ENCODE results near the gene CD226. TPM values are rescaled to one million over a fixed set of nuclear protein-coding genes. Genes with fewer than 3 reads are reported as not detected.
"Not testable (repeated sequence)": the region's sequence is repeated elsewhere in the genome, so short reads cannot be mapped to it uniquely, and the experiment has no call there.

Gene CD226
- total RNA-seq, 6 donors from 2014 or later = 3.3 to 26.5 (median 5.5) TPM

DNA sequence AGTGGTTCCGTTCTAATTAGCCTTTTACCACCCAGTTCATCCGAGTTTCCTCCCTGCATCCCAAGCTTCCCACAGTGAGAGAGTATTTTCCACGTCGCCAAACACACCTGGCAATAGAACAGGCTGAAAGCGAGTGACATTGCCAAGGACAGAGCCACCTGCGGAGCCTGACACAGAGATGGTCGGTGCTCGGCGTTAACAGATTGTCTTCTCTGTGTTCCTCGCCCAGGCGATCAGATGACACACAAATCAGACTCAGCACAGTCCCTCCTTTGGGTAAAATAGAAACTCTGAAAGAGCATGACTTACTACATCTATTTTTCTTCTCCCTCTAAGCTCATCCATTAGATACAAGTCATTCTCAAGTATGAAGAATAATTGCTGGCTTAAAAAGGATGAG is 107.7 kb downstream of the CD226 start:
- no peak for TF ChIP-seq POLR2AphosphoS5 (IDR thresholded peaks at IDR 0.05)
- no peak for TF ChIP-seq POLR2A (IDR thresholded peaks at IDR 0.05)
- TF ChIP-seq CTCF (IDR thresholded peaks at IDR 0.05) = no peak
- TF ChIP-seq EP300 (IDR thresholded peaks at IDR 0.05) = no peak
- H3K27me3 ChIP-seq = no peaks in the 10 kb centered on the region
- H3K27ac ChIP-seq = no peak overlapping the region
- ATAC-seq (ENCODE audit: low FRiP score in 2 of 2) = peak in 1 of 2 donors; percentile 12
- no peaks in the 10 kb centered on the region for H3K9me3 ChIP-seq
- H3K4me3 ChIP-seq = no peak overlapping the region
- no peaks in the 10 kb centered on the region for H3K36me3 ChIP-seq
- 93% methylated on average over 11 of the region's 11 CpGs for WGBS, 2 donors
- H3K4me1 ChIP-seq = no peaks in the 10 kb centered on the region
- no peak for DNase-seq

DNA sequence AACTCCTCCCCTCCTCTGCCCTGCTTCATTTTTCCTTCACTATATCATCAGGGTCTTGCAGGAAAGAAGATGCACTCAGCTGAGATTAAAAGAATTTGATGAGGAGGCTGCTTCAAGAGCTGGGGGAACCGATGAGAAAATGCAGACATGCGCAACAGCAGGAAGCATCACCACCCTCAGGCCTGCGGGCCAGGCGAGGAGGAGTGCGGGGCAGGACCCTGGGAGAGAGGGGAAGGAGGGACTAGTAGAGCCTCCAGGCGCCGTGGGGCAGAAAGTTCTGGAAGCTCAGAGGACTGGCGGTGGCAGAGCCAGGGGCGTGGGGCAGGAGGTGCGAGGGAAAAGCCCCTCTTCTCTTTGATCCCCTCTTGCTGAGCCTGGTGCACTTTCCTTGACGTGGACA is 108.2 kb downstream of the CD226 start:
- no peaks in the 10 kb centered on the region for H3K36me3 ChIP-seq
- no peak for TF ChIP-seq CTCF (IDR thresholded peaks at IDR 0.05)
- no peak for TF ChIP-seq POLR2AphosphoS5 (IDR thresholded peaks at IDR 0.05)
- no peak for TF ChIP-seq EP300 (IDR thresholded peaks at IDR 0.05)
- no peak for TF ChIP-seq POLR2A (IDR thresholded peaks at IDR 0.05)
- no peaks in the 10 kb centered on the region for H3K4me1 ChIP-seq
- no peak overlapping the region for H3K27ac ChIP-seq
- H3K27me3 ChIP-seq = no peaks in the 10 kb centered on the region
- WGBS, 2 donors = 95 to 98% methylated on average over 11 of the region's 11 CpGs
- DNase-seq (peak in 1 of 2 donors; percentile 62), ATAC-seq (ENCODE audit: low FRiP score in 2 of 2) (peak in 1 of 2 donors; percentile 58)
- H3K9me3 ChIP-seq = no peaks in the 10 kb centered on the region
- H3K4me3 ChIP-seq = no peak overlapping the region

DNA sequence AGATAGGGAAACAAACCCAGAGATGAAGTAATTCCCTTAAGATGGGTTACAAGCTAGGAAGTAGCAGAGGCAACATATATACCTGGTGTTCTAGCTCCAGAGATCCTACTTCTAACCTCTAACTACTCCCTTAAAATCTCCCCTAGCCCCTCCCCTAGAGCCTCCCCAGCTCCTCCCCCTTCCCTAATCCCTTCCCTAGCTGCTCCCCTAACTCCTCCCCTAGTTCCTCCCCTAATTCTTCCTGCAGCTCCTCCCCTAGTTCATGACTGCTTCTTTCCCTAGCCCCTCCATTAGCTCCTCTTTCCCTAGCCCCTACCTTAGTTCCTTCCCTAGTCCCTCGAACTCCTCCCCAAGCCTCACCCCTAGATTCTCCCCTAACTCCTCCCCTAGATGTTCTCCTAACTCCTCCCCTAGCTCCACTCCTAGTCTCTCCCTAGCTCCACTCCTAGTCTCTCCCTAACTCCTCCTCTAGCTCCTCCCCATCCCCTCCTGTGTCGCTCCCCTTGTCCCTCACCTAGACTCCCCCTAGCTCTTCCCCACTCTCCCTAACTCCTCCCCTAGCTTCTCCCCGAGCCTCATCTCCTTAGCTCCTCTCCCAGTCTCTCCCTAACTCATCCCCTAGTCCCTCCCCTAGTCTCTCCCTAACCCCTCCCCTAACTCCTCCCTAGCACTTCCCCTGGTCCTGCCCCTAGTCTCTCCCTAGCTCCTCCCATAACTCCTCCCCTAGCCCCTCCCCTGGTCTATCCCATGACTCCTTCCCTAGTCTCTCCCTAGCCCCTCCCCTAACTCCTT is 108.9 kb downstream of the CD226 start:
- ATAC-seq (ENCODE audit: low FRiP score in 2 of 2) = peak in 1 of 2 donors; percentile 20

DNA sequence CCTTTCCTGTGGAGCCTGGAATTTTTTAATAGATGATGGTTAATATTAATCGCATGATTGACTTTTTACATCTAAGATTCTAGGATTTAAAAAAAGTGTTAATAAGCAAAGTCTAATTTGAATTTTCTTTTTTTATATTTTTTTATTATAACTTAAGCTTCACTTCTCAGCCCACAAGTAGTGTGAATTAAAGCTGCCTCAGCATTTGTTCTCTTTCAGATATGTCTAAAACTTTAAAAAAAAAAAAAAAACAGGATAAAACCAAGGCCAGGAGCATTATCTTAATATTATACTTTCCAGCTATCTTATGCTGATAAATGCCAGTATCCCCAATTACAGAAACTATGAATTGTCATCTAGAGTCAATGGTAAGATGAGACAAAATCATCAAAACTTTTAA is 109.7 kb downstream of the CD226 start:
- ATAC-seq (ENCODE audit: low FRiP score in 2 of 2) (no peak), DNase-seq (no peak)
- Histone ChIP-seq H3K4me1 (no peaks in the 10 kb centered on the region), H3K27me3 (no peaks in the 10 kb centered on the region), H3K36me3 (no peaks in the 10 kb centered on the region), H3K27ac (no peak overlapping the region), H3K4me3 (no peak overlapping the region), H3K9me3 (no peaks in the 10 kb centered on the region)
- WGBS, 2 donors = 92 to 98% methylated on average over 1 of the region's 1 CpG
- TF ChIP-seq CTCF (IDR thresholded peaks at IDR 0.05) (no peak), POLR2AphosphoS5 (IDR thresholded peaks at IDR 0.05) (no peak), POLR2A (IDR thresholded peaks at IDR 0.05) (no peak), EP300 (IDR thresholded peaks at IDR 0.05) (no peak)

More for the DNA sequence above, 108.9 kb downstream of the CD226 start:
- no peak for TF ChIP-seq POLR2A (IDR thresholded peaks at IDR 0.05)
- no peak for TF ChIP-seq POLR2AphosphoS5 (IDR thresholded peaks at IDR 0.05)
- TF ChIP-seq EP300 (IDR thresholded peaks at IDR 0.05) = no peak
- no peak for TF ChIP-seq CTCF (IDR thresholded peaks at IDR 0.05)
- no peak for DNase-seq
- Histone ChIP-seq H3K4me3 (no peak overlapping the region), H3K4me1 (no peaks in the 10 kb centered on the region), H3K9me3 (no peaks in the 10 kb centered on the region), H3K27me3 (no peaks in the 10 kb centered on the region), H3K36me3 (no peaks in the 10 kb centered on the region), H3K27ac (no peak overlapping the region)
- 93 to 94% methylated on average over 3 of the region's 3 CpGs for WGBS, 2 donors

- DNase-seq = peak in 1 of 2 donors; percentile 25
Measured at GRCh38 chr18:69834980-69835379, 112.7 kb downstream of the CD226 start.

More at GRCh38 chr18:69834980-69835379, 112.7 kb downstream of the CD226 start:
- not testable (repeated sequence) for H3K4me1 ChIP-seq; ATAC-seq (ENCODE audit: low FRiP score in 2 of 2); H3K36me3 ChIP-seq; H3K4me3 ChIP-seq; H3K27me3 ChIP-seq; H3K27ac ChIP-seq; H3K9me3 ChIP-seq
- 94 to 96% methylated on average over 9 to 12 of the region's 12 CpGs for WGBS, 2 donors
